Testis (tissue), 2 donors: ENCODE measurements around the gene HECTD4.

Experiments used
- POLR2A ChIP-seq: fragments of 450-650 bp; IDR thresholded peaks from one replicate; pipeline ENCODE4 v1.6.1; 2017; ENCODE audit warnings: antibody characterized with exemption, mild to moderate bottlenecking, moderate library complexity
- TF ChIP-seq, protein P1 (sequence below), 3 experiments: fragments of 450-650 bp in 2 of 3; fragments of 200-600 bp in 1 of 3; sonication (generic) in 1 of 3; IDR thresholded peaks; one replicate each; pipeline ENCODE4 v1.5.1; 2016 to 2019; ENCODE audit warnings: antibody characterized with exemption in 3 of 3, mild to moderate bottlenecking in 2 of 3, moderate library complexity in 1 of 3

DNA sequence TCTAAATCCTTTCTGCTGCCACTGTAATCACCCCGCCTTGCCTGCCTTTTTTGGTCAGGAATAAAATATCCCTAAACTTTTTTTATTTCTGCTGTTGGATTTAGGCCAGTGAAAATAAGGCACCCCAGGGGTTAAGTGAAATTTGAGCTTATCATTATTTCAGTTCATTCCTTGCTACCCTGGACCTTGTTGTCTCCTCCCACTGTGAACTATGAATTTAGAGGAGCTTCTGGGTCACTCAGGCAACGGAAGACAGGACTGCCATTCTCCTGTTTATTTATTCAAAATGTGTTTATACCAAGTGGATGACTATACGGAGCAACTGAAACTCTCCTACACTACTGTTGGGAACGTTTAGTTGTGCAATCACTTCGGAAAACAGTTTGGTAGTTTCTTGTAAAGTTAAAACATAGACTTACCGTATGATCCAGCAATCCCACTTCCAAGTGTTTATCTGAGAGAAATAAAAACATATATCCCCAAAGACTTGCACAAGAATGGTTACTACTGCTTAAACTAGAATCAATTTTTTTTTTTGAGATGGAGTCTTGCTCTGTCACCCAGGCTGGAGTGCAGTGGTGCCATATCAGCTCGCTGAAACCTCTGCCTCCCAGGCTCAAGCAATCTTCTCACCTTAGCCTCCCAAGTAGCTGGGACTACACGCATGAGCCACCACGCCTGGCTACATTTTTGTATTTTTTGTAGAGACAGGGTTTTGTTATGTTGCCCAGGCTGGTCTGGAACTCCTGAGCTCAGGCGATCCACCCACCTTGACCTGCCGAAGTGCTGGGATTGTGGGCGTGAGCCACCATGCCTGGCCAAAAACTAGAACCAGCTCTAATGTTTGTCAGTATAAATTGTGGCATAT, 259.2 kb downstream of the HECTD4 start:
- TF ChIP-seq, protein P1, sequence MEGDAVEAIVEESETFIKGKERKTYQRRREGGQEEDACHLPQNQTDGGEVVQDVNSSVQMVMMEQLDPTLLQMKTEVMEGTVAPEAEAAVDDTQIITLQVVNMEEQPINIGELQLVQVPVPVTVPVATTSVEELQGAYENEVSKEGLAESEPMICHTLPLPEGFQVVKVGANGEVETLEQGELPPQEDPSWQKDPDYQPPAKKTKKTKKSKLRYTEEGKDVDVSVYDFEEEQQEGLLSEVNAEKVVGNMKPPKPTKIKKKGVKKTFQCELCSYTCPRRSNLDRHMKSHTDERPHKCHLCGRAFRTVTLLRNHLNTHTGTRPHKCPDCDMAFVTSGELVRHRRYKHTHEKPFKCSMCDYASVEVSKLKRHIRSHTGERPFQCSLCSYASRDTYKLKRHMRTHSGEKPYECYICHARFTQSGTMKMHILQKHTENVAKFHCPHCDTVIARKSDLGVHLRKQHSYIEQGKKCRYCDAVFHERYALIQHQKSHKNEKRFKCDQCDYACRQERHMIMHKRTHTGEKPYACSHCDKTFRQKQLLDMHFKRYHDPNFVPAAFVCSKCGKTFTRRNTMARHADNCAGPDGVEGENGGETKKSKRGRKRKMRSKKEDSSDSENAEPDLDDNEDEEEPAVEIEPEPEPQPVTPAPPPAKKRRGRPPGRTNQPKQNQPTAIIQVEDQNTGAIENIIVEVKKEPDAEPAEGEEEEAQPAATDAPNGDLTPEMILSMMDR (IDR thresholded peaks at IDR 0.05): no peak
- TF ChIP-seq POLR2A: no peak
